SK-MEL-5 (cell line): Measurements from ENCODE around the gene PFKP. TPM values are rescaled to one million over a fixed set of nuclear protein-coding genes. Genes with fewer than 3 reads are reported as not detected.
A peak's percentile ranks its signal among the peaks of the same experiment; 100 is the strongest.
"Not testable (repeated sequence)": the region's sequence is repeated elsewhere in the genome, so short reads cannot be mapped to it uniquely, and the experiment has no call there.

Source experiments
- DNase-seq: peaks from one replicate; pipeline ENCODE4 v3.0.0-alpha.2; 2016; ENCODE audit warnings: low read depth, low spot score
- in situ Hi-C: cut with HindIII; loops from 2 replicates; pipeline ENCODE4 v1.10.0; 2016; ENCODE audit warnings: low sequenced_read_pairs, high pct_unique_total_duplicates, low pct_unique_long_range_greater_than_20kb
- total RNA-seq: library from RNA; depleted of rRNA; stranded (reverse); fragments of >200 nt; shearing (Covaris generic); gene quantifications from 2 replicates; pipeline ENCODE4 v1.2.3, GENCODE V29; 2014

Gene PFKP
- total RNA-seq, 1 experiment from 2014 or later = 92.8 TPM

DNA sequence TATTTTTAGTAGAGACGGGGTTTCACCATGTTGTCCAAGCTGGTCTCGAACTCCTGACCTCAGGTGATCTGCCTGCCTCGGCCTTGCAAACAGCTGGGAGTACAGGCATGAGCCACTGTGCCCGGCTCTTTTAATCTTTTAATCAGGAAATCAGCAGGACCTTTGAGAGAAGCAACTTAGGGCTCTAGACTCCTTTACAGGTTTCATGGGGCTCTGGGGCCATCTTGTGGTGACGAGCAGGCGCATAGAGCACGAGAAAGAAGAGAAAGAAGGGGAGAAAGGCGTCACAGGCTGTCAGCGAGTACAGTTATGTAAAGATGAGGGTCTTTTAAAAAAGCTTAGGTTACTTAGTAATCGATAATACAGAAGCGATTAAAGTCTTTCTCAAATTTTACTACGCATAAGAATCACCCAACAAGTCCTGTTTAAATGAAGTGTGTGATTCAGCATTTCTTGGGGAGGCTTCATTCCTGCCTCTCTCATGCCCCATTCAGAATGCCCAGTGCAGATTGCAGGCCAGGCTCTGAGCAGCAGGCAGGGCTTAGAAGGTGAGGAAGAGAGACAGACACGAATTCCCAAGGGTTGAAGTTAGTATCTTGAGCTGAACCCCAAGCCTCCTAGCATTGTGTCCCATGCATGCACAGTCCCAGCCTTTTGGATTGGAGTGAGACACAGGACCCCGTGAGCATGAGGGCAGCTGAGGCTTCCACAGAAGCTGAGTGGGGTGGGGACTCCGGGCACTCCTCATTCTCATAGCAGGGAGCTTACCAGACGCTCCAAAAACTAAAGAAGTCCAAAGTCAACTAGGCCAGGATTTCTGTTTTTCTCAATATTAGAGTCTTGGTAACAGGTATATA is 23.6 kb upstream of the PFKP start:
- in situ Hi-C loops = no loop called here
- DNase-seq = peak; percentile 80

DNA sequence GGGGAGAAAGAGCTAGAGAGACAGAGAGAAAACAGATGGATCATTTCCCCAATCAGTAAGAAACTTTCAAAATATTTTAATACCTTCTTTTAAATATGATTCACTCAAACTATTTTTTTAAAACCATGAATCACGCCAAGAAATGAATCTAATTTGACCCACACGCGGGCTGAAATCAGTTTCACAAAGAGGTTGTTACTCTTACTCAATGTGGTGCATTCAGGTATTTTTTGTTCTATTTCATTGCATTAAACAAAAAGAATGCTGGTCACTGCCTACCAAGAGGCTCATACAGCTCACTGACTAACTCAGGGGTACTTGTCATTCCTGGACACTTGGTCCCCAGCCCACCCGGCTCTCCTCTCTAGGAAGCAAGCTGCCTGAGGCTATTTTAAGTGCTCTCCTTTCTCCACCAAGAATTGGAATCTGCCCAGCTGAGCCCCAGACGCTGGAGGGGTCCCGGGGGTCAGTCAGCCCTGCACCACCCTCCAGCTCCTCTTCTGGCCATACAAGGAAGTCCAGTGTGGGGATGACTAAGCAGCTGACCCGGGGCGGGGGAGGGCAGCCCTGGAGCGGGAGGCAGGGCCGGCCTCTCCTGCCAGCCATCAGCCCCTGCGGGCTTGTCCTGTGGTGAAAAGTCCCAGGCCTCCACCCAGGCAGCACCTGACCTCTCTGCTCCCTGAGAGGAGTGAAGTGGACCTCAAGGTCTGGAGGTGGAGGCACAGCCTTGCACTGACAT is 21.7 kb upstream of the PFKP start:
- in situ Hi-C loops = no loop called here

DNA sequence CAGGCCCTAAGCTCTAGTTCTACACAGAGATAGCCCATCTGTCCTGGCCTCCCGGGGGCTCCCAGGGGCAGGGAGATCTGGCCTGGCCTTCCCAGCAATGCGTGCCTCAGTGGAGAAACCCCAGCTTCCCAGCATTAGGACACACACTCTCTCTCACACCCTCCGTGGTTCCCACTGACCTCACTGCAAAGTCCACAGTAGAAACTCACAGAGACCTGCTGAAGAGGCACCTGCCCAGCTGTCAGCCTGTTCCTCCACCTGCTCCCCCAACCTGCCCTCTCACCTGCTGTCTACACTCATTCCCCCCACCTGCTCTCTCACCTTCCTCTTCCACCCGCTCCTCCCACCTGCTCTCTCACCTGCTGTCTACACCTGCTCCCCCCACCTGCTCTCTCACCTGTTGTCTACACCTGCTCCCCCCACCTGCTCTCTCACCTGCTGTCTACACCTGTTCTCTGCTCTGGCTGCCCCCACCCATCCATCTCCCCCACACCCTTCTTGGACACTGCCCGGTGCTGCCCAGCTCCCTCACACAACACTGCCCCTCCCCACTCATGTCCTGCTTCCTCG is 21.1 kb upstream of the PFKP start:
- DNase-seq = no peak
- in situ Hi-C loops = no loop called here

More for the DNA sequence above, 21.7 kb upstream of the PFKP start:
- peak; percentile 18 for DNase-seq

DNA sequence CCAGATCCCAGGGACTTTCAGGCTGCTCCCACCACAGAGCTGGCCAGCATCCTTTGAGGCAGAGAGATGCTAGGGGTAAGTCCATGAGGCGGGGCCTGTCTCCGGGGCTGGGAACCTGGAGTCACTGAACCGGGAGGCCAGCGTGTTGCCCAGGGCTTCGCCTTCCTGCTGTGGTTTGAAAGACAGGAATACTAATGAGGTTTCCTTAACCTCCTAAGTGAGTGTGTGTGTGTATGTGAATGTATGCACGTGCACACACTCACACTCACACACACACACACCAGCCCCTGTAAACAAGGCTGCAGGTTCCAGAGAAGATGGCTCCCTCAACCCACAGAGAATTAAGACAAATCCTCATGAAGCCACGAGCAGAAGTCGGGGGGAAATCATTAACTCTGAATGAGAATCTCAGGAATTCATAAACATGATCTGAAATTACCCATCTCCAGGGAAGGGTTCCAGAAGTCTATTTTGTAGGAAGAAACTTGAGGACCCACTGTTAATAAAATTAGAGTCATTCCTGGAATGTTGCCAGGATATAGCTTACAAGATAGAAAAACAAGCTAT is 20.3 kb upstream of the PFKP start:
- no peak for DNase-seq
- in situ Hi-C loops = no loop called here

DNA sequence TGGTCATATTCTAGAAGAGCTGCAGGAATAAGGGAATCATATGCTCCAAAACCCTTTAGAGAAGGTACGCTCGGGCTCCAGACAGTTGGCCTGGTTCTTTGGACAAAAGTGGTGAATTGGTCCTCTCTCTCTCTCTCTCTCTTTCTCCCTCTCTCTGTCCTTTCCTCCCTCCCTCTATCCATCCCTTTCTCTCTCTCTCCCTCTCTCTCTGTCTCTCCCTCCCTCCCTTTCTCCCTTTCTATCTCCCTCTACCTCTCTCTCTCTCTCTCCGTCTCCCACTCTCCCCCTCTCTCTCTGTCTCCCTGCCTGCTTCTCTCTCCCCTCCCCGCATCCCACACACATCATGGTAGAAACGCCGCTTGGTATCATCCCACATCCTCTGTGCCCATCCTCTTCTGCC is 19.8 kb upstream of the PFKP start:
- DNase-seq = no peak
- in situ Hi-C loops = no loop called here

DNA sequence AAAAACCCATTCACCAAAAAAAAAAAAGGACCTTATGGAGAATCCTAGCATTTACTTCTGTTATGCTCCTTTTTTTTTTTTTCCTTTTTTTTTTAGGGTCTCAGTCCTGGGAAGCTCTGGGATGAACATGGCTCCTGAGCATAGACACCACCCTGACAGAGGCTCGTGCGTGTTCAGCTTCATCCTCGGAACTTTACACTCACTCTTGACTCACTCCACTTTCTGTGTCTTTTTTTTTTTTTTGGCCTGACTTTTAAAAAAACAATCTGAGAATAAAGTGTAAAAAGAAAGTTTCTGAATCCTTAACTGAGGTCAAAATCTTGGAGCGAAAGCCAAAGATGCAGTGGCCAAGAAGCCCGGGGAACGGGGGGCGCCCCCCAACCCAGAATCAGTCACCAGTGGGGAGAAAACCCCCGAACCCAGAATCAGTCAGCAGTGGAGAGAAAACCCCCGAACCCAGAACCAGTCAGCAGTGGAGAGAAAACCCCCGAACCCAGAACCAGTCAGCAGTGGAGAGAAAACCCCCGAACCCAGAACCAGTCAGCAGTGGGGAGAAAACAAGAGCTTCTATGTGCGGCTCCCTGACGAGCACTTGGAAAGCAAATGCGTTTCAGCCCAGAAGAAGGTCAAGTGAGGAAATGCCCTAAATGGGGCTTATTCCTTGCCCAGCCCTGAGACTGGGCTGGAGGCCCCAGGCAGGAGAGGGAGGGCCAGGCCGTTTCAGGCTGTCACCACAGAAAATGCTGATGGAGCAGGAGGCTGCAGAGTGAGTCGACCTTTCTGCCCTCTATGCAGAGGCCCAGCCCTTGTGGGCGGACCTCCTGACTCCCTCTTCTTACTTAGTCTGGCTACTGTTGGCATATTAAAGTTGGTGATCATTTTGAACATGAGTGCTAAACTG is 19.0 kb upstream of the PFKP start:
- in situ Hi-C loops = no loop called here
- DNase-seq = no peak

DNA sequence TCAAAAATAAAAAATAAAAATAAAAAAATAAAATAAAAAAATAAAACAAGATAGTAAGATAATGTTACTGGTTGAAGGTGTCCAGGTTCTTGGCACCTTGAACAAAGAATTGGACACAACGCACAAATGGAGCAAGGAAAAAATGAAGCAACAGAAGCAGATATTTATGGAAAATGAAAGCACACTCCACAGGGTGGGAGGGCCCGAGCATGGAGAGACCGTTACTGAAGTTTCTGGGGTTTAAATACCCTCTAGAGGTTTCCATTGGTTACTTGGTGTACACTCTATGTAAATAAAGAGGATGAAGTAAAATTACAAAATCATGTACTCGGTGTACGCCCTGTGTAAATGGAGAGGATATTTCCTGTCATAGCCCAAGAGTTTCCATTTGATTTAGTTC is 15.7 kb upstream of the PFKP start:
- in situ Hi-C loops = no loop called here
- DNase-seq = no peak

DNA sequence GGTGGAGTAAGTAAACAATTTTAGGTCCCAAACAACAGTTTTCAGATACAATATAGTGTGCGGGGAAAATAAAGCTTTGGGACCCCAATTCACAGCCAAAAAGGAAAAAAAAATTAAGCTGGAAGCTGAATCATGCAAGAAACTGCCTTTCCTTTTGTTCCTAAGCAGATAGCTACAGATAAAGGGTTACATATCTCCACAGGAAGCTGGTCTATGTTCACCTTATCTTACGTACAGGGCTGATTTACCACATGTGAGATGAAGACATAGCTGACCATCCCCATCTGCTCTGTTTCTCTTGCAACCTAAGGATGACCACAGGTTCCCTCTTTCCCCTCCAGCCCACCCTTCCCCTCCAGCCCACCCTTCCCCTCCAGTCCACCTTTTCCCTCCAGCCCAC is 14.2 kb upstream of the PFKP start:
- in situ Hi-C loops = no loop called here
- no peak for DNase-seq

DNA sequence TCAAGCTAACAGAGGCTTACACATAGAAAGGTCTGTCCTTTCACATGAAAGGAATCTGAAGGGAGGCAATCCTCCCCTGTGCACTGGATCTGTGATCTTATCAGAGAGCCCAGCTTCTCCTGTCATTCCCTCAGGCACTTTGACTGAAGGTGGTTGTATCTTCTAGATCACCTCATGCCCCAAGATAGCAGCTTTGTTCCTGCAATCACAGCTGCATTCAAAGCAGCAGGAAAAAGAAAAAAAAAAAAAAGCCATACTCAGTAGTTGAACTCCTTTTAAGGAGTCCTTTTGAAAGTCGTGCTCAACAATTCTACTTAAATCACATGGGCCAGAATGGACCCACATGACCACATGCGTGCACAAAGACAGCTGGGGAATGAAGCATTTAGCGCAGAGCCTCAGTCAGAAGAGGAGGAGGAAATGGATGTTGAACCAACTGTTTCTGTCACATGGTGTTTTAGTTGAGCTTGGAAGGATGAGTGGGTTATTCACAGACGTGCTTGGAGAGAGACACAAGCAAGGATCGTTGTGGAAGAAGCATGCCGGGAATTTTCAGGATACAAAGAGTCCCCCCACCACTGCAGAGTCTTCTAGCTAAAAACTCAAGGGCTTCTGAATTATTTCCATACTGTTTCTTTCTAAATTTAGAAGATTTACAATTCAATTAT is 13.0 kb upstream of the PFKP start:
- in situ Hi-C loops = no loop called here
- peak; percentile 52 for DNase-seq

DNA sequence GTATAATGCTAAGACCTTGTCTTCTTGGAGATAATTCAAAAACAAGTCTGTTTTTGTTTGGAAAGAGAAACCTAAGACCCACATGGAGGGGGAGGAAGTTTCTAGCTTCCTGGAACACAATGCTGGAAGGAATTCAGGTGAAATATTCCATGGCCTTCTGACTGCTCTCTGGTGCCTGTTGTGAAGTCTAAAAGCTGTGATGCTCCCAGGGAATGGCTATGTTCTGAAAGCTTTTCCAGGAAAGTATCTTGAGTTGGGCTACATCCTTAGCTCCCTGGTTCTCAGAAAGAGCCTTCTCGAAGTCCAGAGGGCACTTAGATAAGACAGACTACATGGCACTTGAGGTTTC is 12.5 kb upstream of the PFKP start:
- DNase-seq = no peak
- in situ Hi-C loops = no loop called here

DNA sequence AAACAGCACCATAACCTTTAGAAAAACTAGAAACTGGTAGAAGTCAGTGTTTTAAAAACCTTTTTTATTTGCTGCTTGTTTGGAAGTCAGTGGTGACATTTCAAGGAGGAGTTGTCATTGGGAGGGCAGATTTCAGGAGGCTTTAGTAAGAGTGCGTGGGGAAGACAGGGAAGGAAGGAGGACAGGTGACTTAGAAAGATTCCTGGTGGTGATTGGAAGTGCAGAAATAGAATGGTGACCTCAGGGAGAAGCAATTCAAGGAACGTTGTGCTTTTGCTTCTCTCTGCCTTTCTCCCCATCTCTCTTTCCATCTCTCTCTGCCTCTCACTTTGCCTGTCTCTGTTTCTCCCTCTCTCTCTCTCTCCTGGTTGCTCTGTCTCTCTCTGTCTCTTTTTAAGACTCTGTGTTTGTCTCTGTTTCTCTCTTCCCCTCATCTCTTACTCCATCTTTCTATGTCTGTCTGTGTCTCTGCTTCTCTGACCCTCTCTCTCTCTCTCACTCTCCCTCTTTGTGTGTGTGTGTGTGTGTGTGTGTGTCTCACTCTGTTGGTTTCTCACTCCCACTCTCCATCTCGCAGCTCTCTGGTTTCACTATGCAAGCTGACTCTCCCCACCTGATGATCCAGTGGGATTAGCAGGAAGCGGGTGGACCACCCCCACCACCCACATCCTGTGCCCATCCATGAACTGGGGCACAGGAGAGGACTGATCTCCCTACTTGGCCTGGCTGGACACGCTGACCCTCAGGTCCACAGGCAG is 10.9 kb upstream of the PFKP start:
- in situ Hi-C loops = no loop called here
- DNase-seq = no peak

DNA sequence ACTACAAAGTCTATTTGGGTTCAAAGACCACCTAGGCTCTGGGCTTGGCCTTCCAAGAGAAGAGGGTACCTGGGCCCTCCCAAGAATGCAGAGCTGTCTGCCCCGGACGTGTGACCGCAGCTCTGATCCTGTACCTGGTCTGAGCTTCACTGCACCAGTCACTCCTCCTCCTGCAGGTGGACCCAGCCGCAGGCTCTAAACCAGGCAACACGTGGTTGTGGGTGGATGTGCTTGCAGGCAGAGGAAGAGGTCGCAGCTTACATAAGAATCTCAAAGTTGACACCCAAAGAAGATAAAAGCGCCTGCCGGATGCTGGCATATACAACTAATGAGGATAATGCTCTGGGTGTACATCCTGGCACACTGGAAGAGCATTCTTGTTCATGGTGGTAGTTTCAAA is 9.4 kb upstream of the PFKP start:
- in situ Hi-C loops = no loop called here
- no peak for DNase-seq

DNA sequence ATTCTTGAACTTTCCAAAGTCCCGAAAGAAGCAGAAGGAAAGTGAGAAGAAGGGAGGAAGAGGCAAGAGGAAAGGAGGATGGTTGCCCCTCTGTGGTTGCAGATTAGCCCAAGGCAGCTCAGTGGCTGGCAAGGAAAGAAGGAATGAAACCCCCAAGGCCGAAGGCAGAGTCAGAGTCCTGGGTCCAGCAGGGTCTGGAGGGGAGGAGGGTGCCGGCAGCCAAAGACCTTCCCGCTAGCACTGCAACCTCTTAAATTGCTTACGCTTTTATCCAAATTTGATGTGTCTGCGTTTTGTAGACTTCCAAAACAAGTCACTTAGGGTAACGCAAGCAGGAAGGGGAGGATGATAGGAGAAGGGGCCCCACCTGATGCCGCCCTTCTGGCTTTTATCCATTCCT is 7.4 kb upstream of the PFKP start:
- in situ Hi-C loops = no loop called here
- DNase-seq = no peak

DNA sequence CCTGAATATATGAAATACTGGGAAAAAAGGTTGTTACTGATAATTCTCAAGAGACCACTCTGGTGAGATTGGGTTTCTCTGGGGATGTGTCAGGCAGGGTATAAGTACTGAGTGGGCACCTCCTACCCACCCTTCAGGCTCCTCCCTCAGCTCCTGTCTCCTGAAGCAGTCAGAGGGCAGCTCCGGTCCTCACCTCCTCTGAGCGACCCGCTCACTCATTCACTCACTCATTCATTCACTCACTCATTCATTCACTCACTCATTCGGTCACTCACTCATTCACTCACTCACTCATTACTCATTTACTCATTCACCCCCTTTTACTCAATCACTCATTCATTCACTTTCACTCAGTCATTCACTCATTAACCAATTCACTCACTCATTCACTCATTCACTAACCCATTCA is 6.9 kb upstream of the PFKP start:
- in situ Hi-C loops = no loop called here

DNA sequence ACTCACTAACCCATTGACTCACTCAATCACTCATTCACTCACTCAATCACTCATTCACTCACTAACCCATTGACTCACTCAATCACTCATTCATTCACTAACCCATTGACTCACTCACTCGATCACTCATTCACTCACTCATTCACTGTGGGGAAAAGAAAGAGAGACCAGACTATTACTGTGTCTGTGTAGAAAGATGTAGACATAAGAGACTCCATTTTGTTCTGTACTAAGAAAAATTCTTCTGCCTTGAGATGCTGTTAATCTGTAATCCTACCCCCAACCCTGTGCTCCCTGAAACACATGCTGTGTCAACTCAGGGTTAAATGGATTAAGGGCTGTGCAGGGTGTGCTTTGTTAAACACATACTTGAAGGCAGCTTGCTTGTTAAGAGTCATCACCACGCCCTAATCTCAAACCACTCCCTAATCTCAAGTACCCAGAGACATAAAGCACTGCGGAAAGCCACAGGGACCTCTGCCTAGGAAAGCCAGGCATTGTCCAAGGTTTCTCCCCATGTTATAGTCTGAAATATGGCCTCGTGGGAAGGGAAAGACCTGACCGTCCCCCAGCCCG is 5.9 kb upstream of the PFKP start:
- DNase-seq, in situ Hi-C loops: not testable (repeated sequence)

More for the DNA sequence above, 6.9 kb upstream of the PFKP start:
- no peak for DNase-seq

DNA sequence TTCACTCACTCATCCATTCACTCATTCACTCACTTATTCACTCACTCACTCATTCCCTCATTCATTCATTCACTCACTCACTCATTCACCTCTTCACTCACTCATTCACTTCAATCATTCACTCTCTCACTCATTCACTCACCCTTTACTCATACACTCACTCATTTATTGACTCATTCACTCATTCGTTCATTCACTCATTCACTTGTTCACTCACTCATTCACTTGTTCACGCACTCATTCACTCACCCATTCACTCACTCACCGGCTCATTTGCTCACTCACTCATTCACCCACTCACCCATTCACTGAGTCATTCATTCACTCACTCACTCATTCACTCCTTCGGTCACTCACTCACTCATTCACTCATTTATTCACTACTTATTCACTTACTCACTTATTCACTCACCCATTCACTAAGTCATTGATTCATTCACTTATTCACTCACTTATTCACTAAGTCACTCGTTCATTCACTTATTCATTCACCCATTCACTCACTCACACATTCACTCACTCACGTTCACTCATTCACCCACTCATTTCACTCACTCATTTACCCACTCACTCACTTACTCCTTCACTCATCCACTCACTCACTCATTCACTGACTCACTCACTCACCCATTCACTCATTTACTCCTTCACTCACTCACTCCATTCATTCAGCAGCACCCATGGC is 4.7 kb upstream of the PFKP start:
- DNase-seq = no peak
- in situ Hi-C loops = no loop called here
